H1 (cell line): ENCODE measurements around the gene SYNDIG1. TPM values are rescaled to one million over a fixed set of nuclear protein-coding genes. Genes with fewer than 3 reads are reported as not detected.

Experiments
- CTCF ChIA-PET: fragments of 300-600 bp; sonication (Branson Sonifier 250); formaldehyde crosslinking; loops from one replicate; lab custom pipeline; 2021; ENCODE audit not compliant: partially characterized antibody; lab: Charles Lee
- POLR2A ChIA-PET: fragments of 300-600 bp; sonication (Branson Sonifier 250); formaldehyde crosslinking; loops from one replicate; lab custom pipeline; 2021; ENCODE audit warnings: inconsistent platforms; ENCODE audit not compliant: partially characterized antibody; lab: Charles Lee
- DNase-seq, 2 experiments: peaks; one replicate each; pipeline versions ENCODE4 v3.0.0 to v3.0.0-alpha.2; 2010 to 2022; ENCODE audit warnings: low spot score in 2 of 2, low read depth in 1 of 2, mixed read lengths in 1 of 2
- FAIRE-seq: peaks from 2 replicates; lab custom pipeline; 2011; peaks lifted over from hg19 to GRCh38; lab: Jason Lieb, UNC
- H2AFZ ChIP-seq: 2 replicates; pipeline ENCODE4 v1.8.1; 2012; ENCODE audit warnings: low read length, inconsistent platforms
- H2AK5ac ChIP-seq: 2 replicates; pipeline ENCODE4 v1.6.1; 2013; ENCODE audit warnings: low read depth, low read length
- H2BK120ac ChIP-seq: replicated peaks from 2 replicates; pipeline ENCODE3; 2013; ENCODE audit warnings: low read depth, low read length, inconsistent platforms
- H2BK12ac ChIP-seq: 2 replicates; pipeline ENCODE4 v1.6.1; 2013; ENCODE audit warnings: low read depth, low read length
- H2BK15ac ChIP-seq: 2 replicates; pipeline ENCODE4 v1.6.1; 2013; ENCODE audit warnings: low read length
- H2BK20ac ChIP-seq: 2 replicates; pipeline ENCODE4 v1.6.1; 2013; ENCODE audit warnings: low read length
- H2BK5ac ChIP-seq: 2 replicates; pipeline ENCODE4 v1.6.1; 2013; ENCODE audit warnings: low read depth, low read length
- H3K14ac ChIP-seq: 2 replicates; pipeline ENCODE4 v1.6.1; 2013; ENCODE audit warnings: inconsistent platforms; ENCODE audit not compliant: insufficient read length
- H3K18ac ChIP-seq: 2 replicates; pipeline ENCODE4 v1.6.1; 2013; ENCODE audit warnings: low read length; ENCODE audit errors: extremely low read depth
- H3K23ac ChIP-seq: 2 replicates; pipeline ENCODE4 v1.6.1; 2013; ENCODE audit warnings: inconsistent platforms; ENCODE audit not compliant: insufficient read length
- H3K23me2 ChIP-seq: 2 replicates; pipeline ENCODE4 v1.6.1; 2013; ENCODE audit warnings: low read depth, low read length
- H3K27ac ChIP-seq: 2 replicates; pipeline ENCODE4 v1.6.1; 2011; ENCODE audit warnings: low read depth, low read length, inconsistent platforms
- H3K27me3 ChIP-seq, 4 experiments: replicated peaks in 1 of 4; 1 replicate in 1 of 4; 2 replicates in 3 of 4; pipeline versions ENCODE4 v1.6.1 to v1.8.1; 2011 to 2013; ENCODE audit warnings: low read length in 3 of 4, mild to moderate bottlenecking in 3 of 4, inconsistent platforms in 2 of 4, mixed read lengths in 2 of 4, moderate library complexity in 1 of 4; ENCODE audit not compliant: control insufficient read depth in 3 of 4, insufficient read depth in 3 of 4; ENCODE audit errors: extremely low read depth in 1 of 4
- H3K36me3 ChIP-seq, 4 experiments: 2 replicates each; pipeline versions ENCODE4 v1.6.1 to v1.8.1; 2011 to 2013; ENCODE audit warnings: mild to moderate bottlenecking in 4 of 4, low read length in 3 of 4, moderate library complexity in 2 of 4, control low read depth in 1 of 4, inconsistent platforms in 1 of 4; ENCODE audit not compliant: insufficient read depth in 4 of 4, control insufficient read depth in 2 of 4
- H3K4ac ChIP-seq: replicated peaks from 2 replicates; pipeline ENCODE3; 2013; ENCODE audit warnings: low read length, low read depth, mixed read lengths, inconsistent platforms; ENCODE audit not compliant: insufficient read length
- H3K4me1 ChIP-seq, 4 experiments: replicated peaks in 1 of 4; 1 replicate in 1 of 4; 2 replicates in 3 of 4; pipeline versions ENCODE4 v1.6.1 to v1.8.1; 2011 to 2013; ENCODE audit warnings: low read length in 3 of 4, inconsistent platforms in 2 of 4, mixed read lengths in 1 of 4; ENCODE audit not compliant: insufficient read depth in 4 of 4, control insufficient read depth in 3 of 4
- H3K4me2 ChIP-seq, 2 experiments: 2 replicates each; pipeline versions ENCODE4 v1.6.1 to v1.8.1; 2011 to 2013; ENCODE audit warnings: low read depth in 2 of 2, low read length in 2 of 2, control low read depth in 1 of 2, inconsistent platforms in 1 of 2, mild to moderate bottlenecking in 1 of 2; ENCODE audit not compliant: insufficient read depth in 1 of 2
- H3K4me3 ChIP-seq, 4 experiments: fragments of 200-600, 300-600 bp in 1 of 4; sonication (generic), shearing (Covaris generic), sonication (Bioruptor Twin) in 1 of 4; 2 replicates each; pipeline versions ENCODE4 v1.5.1 to v1.8.1; 2011 to 2016; ENCODE audit warnings: low read length in 4 of 4, low read depth in 3 of 4, control low read depth in 2 of 4, inconsistent platforms in 2 of 4, mild to moderate bottlenecking in 2 of 4, mixed read lengths in 1 of 4, moderate library complexity in 1 of 4; ENCODE audit not compliant: insufficient read depth in 2 of 4; ENCODE audit errors: extremely low read depth in 1 of 4
- H3K56ac ChIP-seq: replicated peaks from 2 replicates; pipeline ENCODE3; 2013; ENCODE audit warnings: low read depth, mild to moderate bottlenecking, mixed read lengths, low read length, inconsistent platforms; ENCODE audit not compliant: insufficient read length
- H3K79me1 ChIP-seq: 2 replicates; pipeline ENCODE4 v1.6.1; 2013; ENCODE audit warnings: low read depth, low read length, control low read depth
- H3K79me2 ChIP-seq, 2 experiments: 2 replicates each; pipeline versions ENCODE4 v1.6.1 to v1.8.1; 2012 to 2013; ENCODE audit warnings: low read length in 2 of 2, mild to moderate bottlenecking in 2 of 2, inconsistent platforms in 1 of 2; ENCODE audit not compliant: insufficient read depth in 2 of 2, control insufficient read depth in 1 of 2
- H3K9ac ChIP-seq, 4 experiments: replicated peaks in 1 of 4; 1 replicate in 1 of 4; 2 replicates in 3 of 4; pipeline versions ENCODE4 v1.6.1 to v1.8.1; 2011 to 2013; ENCODE audit warnings: low read depth in 3 of 4, low read length in 3 of 4, control low read depth in 2 of 4, mild to moderate bottlenecking in 2 of 4, moderate library complexity in 2 of 4, inconsistent platforms in 1 of 4; ENCODE audit errors: extremely low read depth in 1 of 4
- H3K9me3 ChIP-seq, 2 experiments: 2 replicates each; pipeline versions ENCODE4 v1.6.1 to v1.8.1; 2012 to 2013; ENCODE audit warnings: mild to moderate bottlenecking in 2 of 2, moderate library complexity in 2 of 2, control low read depth in 1 of 2, inconsistent platforms in 1 of 2, low read depth in 1 of 2, low read length in 1 of 2, mixed read lengths in 1 of 2; ENCODE audit not compliant: insufficient read depth in 2 of 2
- H4K20me1 ChIP-seq, 2 experiments: replicated peaks in 1 of 2; 2 replicates each; pipeline versions ENCODE3 to v1.8.1; 2011 to 2013; ENCODE audit warnings: inconsistent platforms in 2 of 2, low read length in 2 of 2, mild to moderate bottlenecking in 1 of 2; ENCODE audit not compliant: insufficient read depth in 2 of 2, control insufficient read depth in 1 of 2
- H4K5ac ChIP-seq: 2 replicates; pipeline ENCODE4 v1.6.1; 2013; ENCODE audit warnings: low read length, low read depth, mixed read lengths, inconsistent platforms; ENCODE audit not compliant: insufficient read length
- H4K8ac ChIP-seq: 2 replicates; pipeline ENCODE4 v1.8.0; 2013; ENCODE audit warnings: mild to moderate bottlenecking, moderate library complexity, low read length, inconsistent platforms; ENCODE audit not compliant: insufficient read depth; ENCODE audit errors: extremely low read depth
- H4K91ac ChIP-seq: replicated peaks from 2 replicates; pipeline ENCODE3; 2013; ENCODE audit warnings: low read length, mixed read lengths, inconsistent platforms; ENCODE audit not compliant: insufficient read length
- ATF3 ChIP-seq: IDR thresholded peaks from 2 replicates; pipeline ENCODE4 v1.6.1; 2011; ENCODE audit warnings: low read depth, mild to moderate bottlenecking, low read length; ENCODE audit not compliant: insufficient read depth
- BCL11A ChIP-seq, 2 experiments: IDR thresholded peaks; one replicate each; pipeline ENCODE4 v1.6.1; 2011; ENCODE audit warnings: low read depth in 2 of 2, low read length in 2 of 2, mild to moderate bottlenecking in 2 of 2
- BRCA1 ChIP-seq: IDR thresholded peaks from 2 replicates; pipeline ENCODE4 v1.6.1; 2012; ENCODE audit warnings: low read depth, low read length, improper control_type of control experiment
- CBX8 ChIP-seq: fragments of 300-800, 300-1000 bp; sonication (generic); IDR thresholded peaks from 2 replicates; pipeline ENCODE4 v1.7.1; 2016; ENCODE audit warnings: low read depth, low read length, borderline replicate concordance
- CHD2 ChIP-seq: IDR thresholded peaks from 2 replicates; pipeline ENCODE4 v1.6.1; 2012; ENCODE audit warnings: low read length, improper control_type of control experiment
- EP300 ChIP-seq, 2 experiments: IDR thresholded peaks; 1 replicate in 1 of 2; 2 replicates in 1 of 2; pipeline ENCODE4 v1.6.1; 2011 to 2012; ENCODE audit warnings: low read depth in 2 of 2, low read length in 2 of 2, mild to moderate bottlenecking in 2 of 2, borderline replicate concordance in 1 of 2, inconsistent platforms in 1 of 2, moderate library complexity in 1 of 2
- GABPA ChIP-seq: IDR thresholded peaks from 2 replicates; pipeline ENCODE4 v1.6.1; 2011; ENCODE audit warnings: mild to moderate bottlenecking, low read length, moderate library complexity, borderline replicate concordance; ENCODE audit not compliant: insufficient read depth
- HDAC2 ChIP-seq, 2 experiments: fragments of 300-600 bp in 1 of 2; sonication (generic) in 1 of 2; IDR thresholded peaks; 2 replicates each; pipeline ENCODE4 v1.6.1; 2011 to 2012; ENCODE audit warnings: low read depth in 2 of 2, low read length in 2 of 2, mild to moderate bottlenecking in 2 of 2, moderate library complexity in 2 of 2, borderline replicate concordance in 1 of 2, inconsistent platforms in 1 of 2
- KDM5A ChIP-seq: fragments of 200-600 bp; IDR thresholded peaks from 2 replicates; pipeline ENCODE4 v1.7.1; 2012; ENCODE audit warnings: mild to moderate bottlenecking, low read length, inconsistent platforms, mixed read lengths
- POLR2A ChIP-seq, 2 experiments: IDR thresholded peaks; 1 replicate in 1 of 2; 2 replicates in 1 of 2; pipeline ENCODE4 v1.6.1; 2011; ENCODE audit warnings: low read depth in 2 of 2, low read length in 2 of 2, mild to moderate bottlenecking in 2 of 2; ENCODE audit errors: control extremely low read depth in 1 of 2
- RBBP5 ChIP-seq: IDR thresholded peaks from 2 replicates; pipeline ENCODE4 v1.7.1; 2012; ENCODE audit warnings: low read depth, mild to moderate bottlenecking, inconsistent platforms, low read length, moderate library complexity, borderline replicate concordance
- TAF7 ChIP-seq: optimal IDR thresholded peaks from 2 replicates; pipeline ENCODE3; 2011; ENCODE audit warnings: low read depth, mild to moderate bottlenecking, inconsistent platforms, low read length, moderate library complexity, borderline replicate concordance
- TEAD4 ChIP-seq: IDR thresholded peaks from 2 replicates; pipeline ENCODE4 v1.6.1; 2012; ENCODE audit warnings: low read depth, low read length, inconsistent platforms, mixed read lengths
- WGBS, 2 experiments: shearing (Covaris generic) in 1 of 2; methylation state at CpG; one replicate each; pipeline versions ENCODE4 v1.1.6 to v1.1.7; 2013 to 2015; ENCODE audit warnings: low lambda C conversion rate in 2 of 2, mixed read lengths in 2 of 2, inconsistent platforms in 1 of 2, low coverage in 1 of 2, missing lambda C conversion rate in 1 of 2; ENCODE audit not compliant: insufficient replicate concordance in 2 of 2, insufficient coverage in 1 of 2, insufficient read length in 1 of 2; ENCODE audit errors: extremely low coverage in 1 of 2, missing lambda C conversion rate in 1 of 2; 5-methylcytosine and 5-hydroxymethylcytosine counted together
- polyA plus RNA-seq, 7 experiments: library from polyadenylated mRNA; depleted of rRNA in 3 of 7; stranded (reverse) in 5 of 7; unstranded in 2 of 7; fragments of >200 nt in 5 of 7; fragments of 200-250 nt in 2 of 7; gene quantifications; 1 replicate in 5 of 7; 2 replicates in 1 of 7; 4 replicates in 1 of 7; pipeline versions ENCODE4 v1.2.1 to v1.2.3, GENCODE V29; 2011 to 2013; ENCODE audit warnings: missing spikeins in 2 of 7, mixed read lengths in 2 of 7
- total RNA-seq: library from RNA; stranded (reverse); fragmentation: NEBNext Ultra II Directional; extraction: Animal tissue kit (Norgen Biotek cat#: 25700); gene quantifications from 2 replicates; pipeline ENCODE4 v1.2.1, GENCODE V29; 2021

The SYNDIG1 gene
- total and polyA plus RNA-seq, 2 of the 8 experiments (the other 6 are each of a cell fraction or from before 2014, with no cell fraction given), result 6.5 to 7.8 TPM

GRCh38 chr20:24488800-24489175 is 19.4 kb downstream of the SYNDIG1 start:
- H3K4ac ChIP-seq, result peak overlapping the region; percentile 38
- H2AK5ac ChIP-seq, result no peak overlapping the region
- no peak overlapping the region for H4K5ac ChIP-seq
- peaks cover 0 to 15% (median 5%) of the 10 kb centered on the region in 4 experiments; a peak in 3 of 8 replicates for H3K36me3 ChIP-seq
- H3K9me3 ChIP-seq, result no peaks in the 10 kb centered on the region
- no peaks in the 10 kb centered on the region for H3K27me3 ChIP-seq
- no peak overlapping the region for H3K23ac ChIP-seq
- H3K56ac ChIP-seq, result no peak overlapping the region
- H3K18ac ChIP-seq, result no peak overlapping the region
- ChIA-PET CTCF (interaction anchor here (1.1 to 1.3 kb wide), 2 partner anchors 12 to 35 kb away, joined by 3 to 4 read pairs; no protein-coding TSS in a partner anchor), POLR2A (no interaction called here)
- H3K79me1 ChIP-seq, result peaks cover 9% of the 10 kb centered on the region
- H3K4me2 ChIP-seq, result no peak overlapping the region
- no peak overlapping the region for H3K9ac ChIP-seq
- DNase-seq (no peak), FAIRE-seq (no peak)
- no peak overlapping the region for H3K14ac ChIP-seq
- no peak overlapping the region for H3K27ac ChIP-seq
- no peak overlapping the region for H2BK15ac ChIP-seq
- no peak overlapping the region for H2BK20ac ChIP-seq
- H3K23me2 ChIP-seq, result peaks cover 4% of the 10 kb centered on the region; the same call in 1 of the 2 replicates
- 0 out of 2 replicates have a peak overlapping the region, but pooled peaks have one; percentile 0 for H2BK12ac ChIP-seq
- no peak overlapping the region for H2BK5ac ChIP-seq
- H4K8ac ChIP-seq, result no peak overlapping the region
- H2BK120ac ChIP-seq, result no peak overlapping the region
- H3K4me1 ChIP-seq, result peaks cover 8 to 25% (median 16%) of the 10 kb centered on the region in 4 experiments
- peaks cover 0 to 27% of the 10 kb centered on the region in 2 experiments; a peak in 2 of 4 replicates for H3K79me2 ChIP-seq
- H4K91ac ChIP-seq, result peak overlapping the region; percentile 70
- no peak overlapping the region for H2AFZ ChIP-seq
- peaks cover 1 to 13% of the 10 kb centered on the region in 2 experiments for H4K20me1 ChIP-seq
- H3K4me3 ChIP-seq, result no peak overlapping the region
- 90% methylated on average over 6 of the region's 6 CpGs; no CpG with 5 or more reads in 1 of the 2 experiments for WGBS, 2 experiments
- TF ChIP-seq BCL11A (IDR thresholded peaks at IDR 0.05; ENCODE audit: low read depth in 2 of 2, low read length in 2 of 2) (no peak), EP300 (IDR thresholded peaks at IDR 0.05; ENCODE audit: borderline replicate concordance in 1 of 2, low read depth in 2 of 2, low read length in 2 of 2) (no peak), HDAC2 (IDR thresholded peaks at IDR 0.05; ENCODE audit: borderline replicate concordance in 1 of 2, low read depth in 2 of 2, low read length in 2 of 2) (no peak), KDM5A (no peak), BRCA1 (no peak), CBX8 (no peak), GABPA (no peak), ATF3 (no peak), CHD2 (no peak), POLR2A (IDR thresholded peaks at IDR 0.05; ENCODE audit: control extremely low read depth in 1 of 2, low read depth in 2 of 2, low read length in 2 of 2) (no peak), TEAD4 (no peak), RBBP5 (no peak), TAF7 (no peak)
